NCI-H1417 (cell line): ENCODE data around the gene ENKUR.

Experiments
- DNase-seq, 3 experiments: peaks; one replicate each; lab custom pipeline; 2025; lab: John Stamatoyannopoulos, UW

Gene ENKUR

GRCh38 chr10:24947304-24948097 is 68.5 kb downstream of the ENKUR start:
- DNase-seq: no peak

DNA sequence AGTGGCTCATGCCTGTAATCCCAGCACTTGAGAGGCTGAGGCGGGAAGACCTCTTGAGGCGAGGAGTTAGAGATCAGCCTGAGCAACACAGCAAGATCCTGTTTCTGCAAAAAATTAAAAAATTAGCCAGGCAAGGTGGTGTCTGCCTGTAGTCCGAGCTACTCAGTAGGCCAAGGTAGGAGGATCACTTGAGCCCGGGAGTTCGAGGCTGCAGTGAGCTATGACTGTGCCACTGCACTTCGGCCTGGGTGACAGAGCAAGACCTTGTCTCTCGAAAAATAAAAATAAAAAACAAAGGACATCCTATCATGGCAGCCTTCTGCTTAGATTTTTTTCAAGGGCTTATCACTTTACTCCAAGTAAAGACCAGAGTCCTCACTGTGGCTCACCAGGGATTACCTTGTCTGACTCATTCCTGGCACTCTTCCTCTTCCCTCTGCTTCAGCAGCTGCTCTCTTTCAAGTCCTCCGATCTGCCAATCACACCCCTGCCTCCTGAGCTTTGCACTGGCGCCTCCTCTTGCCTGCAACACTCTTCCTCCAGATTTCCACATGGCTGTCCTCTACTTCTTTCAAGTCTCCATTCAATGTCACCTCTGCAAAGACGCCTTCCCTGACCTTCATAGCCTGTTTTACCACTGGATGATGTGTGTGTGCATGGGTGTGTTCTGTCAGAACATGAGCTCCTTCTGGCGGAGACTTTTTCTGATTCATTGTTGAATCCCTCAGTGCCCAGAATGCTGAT is 71.3 kb downstream of the ENKUR start:
- no peak for DNase-seq

- no peak for DNase-seq
Measured at GRCh38 chr10:24938525-24938924, 77.4 kb downstream of the ENKUR start.

GRCh38 chr10:24938076-24938475 is 77.9 kb downstream of the ENKUR start:
- no peak for DNase-seq

DNA sequence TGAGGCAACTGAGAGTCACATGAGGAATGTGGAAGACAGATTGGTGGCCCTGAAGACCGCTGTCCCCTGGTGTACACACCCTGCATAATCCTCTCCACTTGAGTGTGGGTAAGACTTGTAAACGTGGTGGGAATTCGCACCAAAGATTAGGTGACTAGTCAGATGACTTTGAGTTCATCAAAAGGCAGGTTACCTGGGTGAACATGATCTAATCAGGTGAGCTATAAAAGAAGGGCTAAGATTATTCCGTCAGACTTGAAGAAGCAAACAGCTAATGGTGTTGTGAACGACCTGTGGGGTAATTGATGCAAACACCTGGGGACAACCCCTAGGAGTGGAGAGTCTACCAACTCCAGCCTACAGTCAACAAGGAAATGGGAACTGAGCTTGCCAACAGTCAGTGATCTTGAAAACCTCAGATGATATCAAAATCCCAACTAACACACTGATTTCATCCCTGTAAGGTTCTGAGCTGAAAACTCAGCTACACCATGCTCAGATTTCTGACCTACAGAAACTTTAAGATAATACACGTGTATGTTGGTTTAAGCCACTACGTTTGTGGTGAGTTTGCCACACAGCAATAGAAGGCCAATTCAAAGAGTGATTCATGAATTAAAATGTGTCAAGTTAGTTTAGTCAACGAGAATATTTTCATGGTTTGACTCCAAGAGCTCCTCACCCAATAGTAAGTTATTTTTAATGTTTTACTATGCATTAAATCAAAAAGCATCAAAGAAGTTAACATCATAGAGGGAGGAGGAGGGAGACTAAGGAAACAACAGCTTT is 80.3 kb downstream of the ENKUR start:
- no peak for DNase-seq
